ENCODE results near the gene APOM.

Gene APOM

DNA sequence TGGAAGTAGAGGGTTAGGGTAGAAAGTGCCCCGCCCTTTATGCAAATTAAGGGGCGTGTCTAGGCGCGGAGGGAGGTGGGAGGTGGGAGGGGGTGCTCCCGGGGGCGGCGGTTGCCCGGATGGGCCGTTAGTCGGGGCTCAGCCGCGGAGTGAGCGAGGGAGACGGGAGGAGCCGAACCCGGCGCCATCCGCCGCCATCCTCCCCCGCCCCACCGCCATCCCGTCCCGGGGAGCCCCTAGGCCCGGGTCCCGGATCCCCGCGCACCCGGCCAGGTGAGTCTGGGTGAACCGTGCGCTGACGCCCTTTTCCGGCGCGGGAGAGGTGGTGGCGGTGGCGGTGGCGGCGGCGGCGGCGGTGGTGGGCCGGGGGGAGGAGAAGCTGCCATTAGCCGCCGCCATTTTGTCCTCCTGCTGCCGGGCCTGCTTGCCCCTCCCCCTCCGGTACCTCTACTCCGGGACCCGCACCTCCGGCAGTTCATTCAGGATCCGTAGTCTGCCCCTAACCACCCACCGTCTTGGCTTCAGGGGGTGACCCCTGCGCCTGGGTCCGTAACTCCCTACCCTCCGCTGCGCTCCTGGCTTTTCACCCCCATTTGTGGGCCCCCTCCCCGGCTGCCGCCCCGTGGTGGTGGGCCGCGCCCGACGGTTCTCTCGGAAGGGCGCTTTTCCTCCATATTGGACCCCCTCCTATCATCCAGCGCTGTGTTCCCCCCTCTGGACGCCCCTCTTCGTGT, 34.9 kb upstream of the APOM start, which contains the start of gene PRRC2A:
Gene PRRC2A, plus strand, starts transcription at position 130 of the 734 bp plus-strand sequence. CDS start 2,075 bp downstream, outside the sequence.
- H3K4me1 ChIP-seq = peaks cover 0 to 16% (median 7%) of the 10 kb centered on the region in 4 donors
- peak within 1 kb of the TSS; percentile 90 to 91 for H3K27ac ChIP-seq
- H3K4me3 ChIP-seq = peak within 1 kb of the TSS; percentile 63 to 79
- peaks cover 20 to 26% (median 23%) of the 10 kb centered on the region in 3 donors for H3K36me3 ChIP-seq
- no peaks in the 10 kb centered on the region for H3K27me3 ChIP-seq
- H3K9me3 ChIP-seq = no peaks in the 10 kb centered on the region
- intact Hi-C loops (cut with DNase I; ENCODE audit: low total_unique reads) = no loop called here
- DNase-seq = peak in 1 of 2 donors; percentile 74
- TF ChIP-seq, protein P1, sequence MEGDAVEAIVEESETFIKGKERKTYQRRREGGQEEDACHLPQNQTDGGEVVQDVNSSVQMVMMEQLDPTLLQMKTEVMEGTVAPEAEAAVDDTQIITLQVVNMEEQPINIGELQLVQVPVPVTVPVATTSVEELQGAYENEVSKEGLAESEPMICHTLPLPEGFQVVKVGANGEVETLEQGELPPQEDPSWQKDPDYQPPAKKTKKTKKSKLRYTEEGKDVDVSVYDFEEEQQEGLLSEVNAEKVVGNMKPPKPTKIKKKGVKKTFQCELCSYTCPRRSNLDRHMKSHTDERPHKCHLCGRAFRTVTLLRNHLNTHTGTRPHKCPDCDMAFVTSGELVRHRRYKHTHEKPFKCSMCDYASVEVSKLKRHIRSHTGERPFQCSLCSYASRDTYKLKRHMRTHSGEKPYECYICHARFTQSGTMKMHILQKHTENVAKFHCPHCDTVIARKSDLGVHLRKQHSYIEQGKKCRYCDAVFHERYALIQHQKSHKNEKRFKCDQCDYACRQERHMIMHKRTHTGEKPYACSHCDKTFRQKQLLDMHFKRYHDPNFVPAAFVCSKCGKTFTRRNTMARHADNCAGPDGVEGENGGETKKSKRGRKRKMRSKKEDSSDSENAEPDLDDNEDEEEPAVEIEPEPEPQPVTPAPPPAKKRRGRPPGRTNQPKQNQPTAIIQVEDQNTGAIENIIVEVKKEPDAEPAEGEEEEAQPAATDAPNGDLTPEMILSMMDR (IDR thresholded peaks at IDR 0.05) = no peak

DNA sequence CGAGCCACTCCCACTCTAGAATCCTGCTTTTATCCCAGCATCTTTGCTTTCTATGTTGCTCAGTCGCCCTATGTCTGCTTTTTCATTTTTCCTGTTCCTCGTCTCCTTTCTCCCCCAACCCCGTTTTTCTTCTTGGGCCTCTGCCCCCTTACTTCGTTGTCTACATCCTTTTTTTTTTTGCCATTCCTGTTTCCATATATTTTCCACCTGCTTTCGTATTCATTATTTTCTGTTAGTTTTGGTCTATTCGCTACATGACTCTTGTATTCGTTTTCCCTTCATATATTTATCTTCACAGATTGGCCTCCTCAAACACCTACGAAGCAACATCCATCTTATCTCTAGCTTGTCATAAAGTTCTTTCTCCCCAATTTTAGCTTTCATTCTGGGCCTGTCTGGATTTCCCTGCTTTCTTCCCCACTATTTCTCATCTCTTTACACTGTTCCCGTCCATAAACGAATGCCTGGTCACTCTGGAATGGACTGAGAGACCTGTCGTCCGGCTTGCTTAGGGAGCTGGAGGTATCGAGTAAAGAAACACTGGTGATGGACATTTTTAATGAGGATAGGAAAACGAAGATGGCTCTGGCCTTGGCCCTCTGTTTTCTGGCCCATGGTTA, 34.3 kb upstream of the APOM start:
- Histone ChIP-seq H3K27ac (peak overlapping the region; percentile 90 to 91), H3K9me3 (no peaks in the 10 kb centered on the region), H3K4me3 (peak overlapping the region; percentile 63 to 79), H3K36me3 (peaks cover 26 to 32% (median 30%) of the 10 kb centered on the region in 3 donors), H3K27me3 (no peaks in the 10 kb centered on the region), H3K4me1 (peaks cover 0 to 16% (median 7%) of the 10 kb centered on the region in 4 donors)
- no peak for DNase-seq
- intact Hi-C loops (cut with DNase I; ENCODE audit: low total_unique reads) = no loop called here
- TF ChIP-seq, protein P1 (IDR thresholded peaks at IDR 0.05) = no peak

DNA sequence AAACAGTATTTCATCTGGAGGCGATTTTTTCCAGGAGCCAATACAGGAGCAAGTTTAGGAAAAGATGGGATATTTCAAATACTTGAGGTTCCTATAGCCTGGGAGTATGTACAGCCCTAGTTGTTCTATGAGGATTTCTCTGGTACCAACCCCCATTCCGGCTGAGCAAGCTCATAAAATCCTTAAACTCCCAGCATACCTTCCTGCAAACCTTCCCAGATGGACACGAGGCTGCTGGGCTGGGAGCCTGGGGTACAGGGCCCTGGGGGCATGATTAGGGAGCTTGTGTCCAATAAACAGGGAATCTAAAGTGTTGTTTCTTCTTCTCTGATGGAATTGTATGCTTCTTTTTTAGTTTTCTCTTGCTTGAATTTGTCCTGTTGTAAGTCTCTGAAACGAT, 33.7 kb upstream of the APOM start:
- no peak for DNase-seq
- Histone ChIP-seq H3K9me3 (no peaks in the 10 kb centered on the region), H3K36me3 (peaks cover 32 to 38% (median 36%) of the 10 kb centered on the region in 3 donors), H3K27ac (peak overlapping the region; percentile 90 to 91), H3K4me1 (peaks cover 0 to 16% (median 7%) of the 10 kb centered on the region in 4 donors), H3K27me3 (no peaks in the 10 kb centered on the region), H3K4me3 (peak overlapping the region; percentile 63 to 79)
- intact Hi-C loops (cut with DNase I; ENCODE audit: low total_unique reads) = no loop called here
- TF ChIP-seq, protein P1 (IDR thresholded peaks at IDR 0.05) = no peak

DNA sequence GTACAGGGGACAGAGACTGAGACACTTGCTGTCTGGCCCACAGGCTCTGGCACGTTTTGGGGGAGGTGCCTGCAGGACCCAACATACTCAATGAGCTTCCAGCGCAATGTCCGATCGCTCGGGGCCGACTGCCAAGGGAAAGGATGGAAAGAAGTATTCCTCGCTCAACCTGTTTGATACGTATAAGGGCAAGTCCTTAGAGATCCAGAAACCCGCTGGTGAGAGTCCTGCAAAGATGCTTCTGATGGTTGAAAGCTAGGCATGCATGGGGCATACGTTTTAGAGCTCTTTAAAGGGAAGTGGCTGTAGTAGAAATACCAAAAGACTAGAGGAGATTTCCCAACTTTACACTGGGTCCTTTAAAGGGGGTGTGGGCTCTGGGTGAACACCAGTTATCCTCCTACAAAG, 33.0 kb upstream of the APOM start:
- TF ChIP-seq, protein P1 (IDR thresholded peaks at IDR 0.05) = no peak
- no peaks in the 10 kb centered on the region for H3K27me3 ChIP-seq
- H3K4me1 ChIP-seq = peaks cover 0 to 16% (median 7%) of the 10 kb centered on the region in 4 donors
- H3K27ac ChIP-seq = peak overlapping the region; percentile 90 to 91
- intact Hi-C loops (cut with DNase I; ENCODE audit: low total_unique reads) = no loop called here
- H3K36me3 ChIP-seq = peaks cover 39 to 45% (median 43%) of the 10 kb centered on the region in 3 donors
- no peaks in the 10 kb centered on the region for H3K9me3 ChIP-seq
- H3K4me3 ChIP-seq = no peak overlapping the region
- no peak for DNase-seq

DNA sequence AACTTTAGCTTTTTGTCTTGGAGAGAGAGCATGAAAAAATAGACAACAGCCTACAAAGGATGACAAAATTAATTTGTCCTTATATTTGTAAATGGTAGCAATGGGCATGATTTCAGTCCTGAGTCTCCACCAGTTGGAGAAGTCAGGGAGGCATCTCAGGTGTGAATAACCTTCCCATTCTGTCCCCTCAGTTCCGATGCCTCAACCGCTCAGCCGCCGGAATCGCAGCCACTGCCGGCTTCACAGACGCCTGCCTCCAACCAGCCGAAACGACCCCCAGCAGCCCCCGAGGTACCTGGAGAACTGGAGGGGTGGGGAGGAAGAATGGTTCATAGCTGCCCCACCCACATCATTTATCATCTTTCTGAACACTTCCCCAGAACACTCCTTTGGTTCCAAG, 31.6 kb upstream of the APOM start:
- Histone ChIP-seq H3K4me1 (peaks cover 0 to 16% (median 7%) of the 10 kb centered on the region in 4 donors), H3K4me3 (no peak overlapping the region), H3K36me3 (peaks cover 53 to 59% (median 57%) of the 10 kb centered on the region in 3 donors), H3K27me3 (no peaks in the 10 kb centered on the region), H3K9me3 (no peaks in the 10 kb centered on the region), H3K27ac (no peak overlapping the region)
- intact Hi-C loops (cut with DNase I; ENCODE audit: low total_unique reads) = no loop called here
- no peak for DNase-seq
- TF ChIP-seq, protein P1 (IDR thresholded peaks at IDR 0.05) = no peak

Measured in tibial artery (tissue), 4 donors.